Mesenchymal stem cell (in vitro differentiated cells and primary cell): ENCODE results near the gene FAAH.
A peak's percentile ranks its signal among the peaks of the same experiment; 100 is the strongest.

Source experiments
- DNase-seq: peaks from one replicate; pipeline ENCODE4 v3.0.0-alpha.2; 2013
- H2AFZ ChIP-seq: one replicate; pipeline ENCODE4 v1.6.1; 2013; ENCODE audit warnings: low read depth, mild to moderate bottlenecking, control low read depth, inconsistent platforms, low read length, moderate library complexity
- H2AK5ac ChIP-seq: 2 replicates; pipeline ENCODE4 v1.6.1; 2013; ENCODE audit warnings: low read length, moderate library complexity, mild to moderate bottlenecking, inconsistent platforms; ENCODE audit not compliant: severe bottlenecking
- H2BK120ac ChIP-seq: one replicate; pipeline ENCODE4 v1.6.1; 2013; ENCODE audit warnings: low read depth, mild to moderate bottlenecking, inconsistent platforms, low read length, moderate library complexity
- H2BK12ac ChIP-seq, 2 experiments: one replicate each; pipeline ENCODE4 v1.6.1; 2013; ENCODE audit warnings: inconsistent platforms in 2 of 2, low read length in 2 of 2, mild to moderate bottlenecking in 2 of 2, moderate library complexity in 2 of 2, control low read depth in 1 of 2
- H2BK15ac ChIP-seq: one replicate; pipeline ENCODE4 v1.6.1; 2013; ENCODE audit warnings: mild to moderate bottlenecking, low read depth, inconsistent platforms; ENCODE audit not compliant: poor library complexity, severe bottlenecking
- H2BK5ac ChIP-seq: 2 replicates; pipeline ENCODE4 v1.6.1; 2013; ENCODE audit warnings: low read depth, mild to moderate bottlenecking, low read length, control low read depth, inconsistent platforms; ENCODE audit not compliant: poor library complexity, severe bottlenecking
- H3K14ac ChIP-seq, 2 experiments: one replicate each; pipeline ENCODE4 v1.6.1; 2013; ENCODE audit warnings: inconsistent platforms in 2 of 2, low read length in 2 of 2, control low read depth in 1 of 2, mild to moderate bottlenecking in 1 of 2, moderate library complexity in 1 of 2
- H3K18ac ChIP-seq, 2 experiments: one replicate each; pipeline ENCODE4 v1.6.1; 2013; ENCODE audit warnings: inconsistent platforms in 2 of 2, low read length in 2 of 2, control low read depth in 1 of 2, low read depth in 1 of 2, mild to moderate bottlenecking in 1 of 2
- H3K23ac ChIP-seq, 2 experiments: one replicate each; pipeline ENCODE4 v1.6.1; 2013; ENCODE audit warnings: inconsistent platforms in 2 of 2, low read length in 2 of 2, mild to moderate bottlenecking in 2 of 2, moderate library complexity in 2 of 2, control low read depth in 1 of 2
- H3K27ac ChIP-seq: 2 replicates; pipeline ENCODE4 v1.5.1; 2013; ENCODE audit warnings: mild to moderate bottlenecking, moderate library complexity, low read length, control low read depth, inconsistent platforms; ENCODE audit not compliant: poor library complexity, severe bottlenecking
- H3K27me3 ChIP-seq, 2 experiments: 2 replicates each; pipeline versions ENCODE4 v1.6.1 to v1.7.0; 2013; ENCODE audit warnings: low read length in 2 of 2, mild to moderate bottlenecking in 2 of 2, moderate library complexity in 2 of 2, control low read depth in 1 of 2, inconsistent platforms in 1 of 2; ENCODE audit not compliant: control insufficient read depth in 1 of 2, insufficient read depth in 1 of 2
- H3K36me3 ChIP-seq, 2 experiments: 2 replicates each; pipeline versions ENCODE4 v1.6.1 to v1.7.0; 2013; ENCODE audit warnings: low read length in 2 of 2, control low read depth in 1 of 2, inconsistent platforms in 1 of 2, low read depth in 1 of 2, mild to moderate bottlenecking in 1 of 2; ENCODE audit not compliant: insufficient read depth in 2 of 2, control insufficient read depth in 1 of 2
- H3K4ac ChIP-seq, 2 experiments: one replicate each; pipeline ENCODE4 v1.6.1; 2013; ENCODE audit warnings: inconsistent platforms in 2 of 2, low read length in 2 of 2, mild to moderate bottlenecking in 2 of 2, moderate library complexity in 2 of 2, control low read depth in 1 of 2, low read depth in 1 of 2
- H3K4me1 ChIP-seq: 2 replicates; pipeline ENCODE4 v1.6.1; 2013; ENCODE audit warnings: low read depth, low read length, control low read depth; ENCODE audit not compliant: control insufficient read depth, insufficient read depth
- H3K4me2 ChIP-seq: 2 replicates; pipeline ENCODE4 v1.6.1; 2013; ENCODE audit warnings: low read length, mild to moderate bottlenecking, inconsistent platforms; ENCODE audit not compliant: poor library complexity, severe bottlenecking
- H3K4me3 ChIP-seq, 2 experiments: 2 replicates each; pipeline versions ENCODE4 v1.5.1 to v1.7.0; 2013; ENCODE audit warnings: low read length in 2 of 2, mild to moderate bottlenecking in 2 of 2, control low read depth in 1 of 2, low read depth in 1 of 2; ENCODE audit not compliant: insufficient read depth in 1 of 2
- H3K79me1 ChIP-seq: replicated peaks from 2 replicates; pipeline ENCODE4 v1.6.1; 2013; ENCODE audit warnings: mild to moderate bottlenecking, control low read depth, low read length, inconsistent platforms; ENCODE audit not compliant: poor library complexity, severe bottlenecking
- H3K9ac ChIP-seq: 2 replicates; pipeline ENCODE4 v1.7.0; 2013; ENCODE audit warnings: mild to moderate bottlenecking, low read length, moderate library complexity
- H3K9me3 ChIP-seq: 2 replicates; pipeline ENCODE4 v1.7.0; 2013; ENCODE audit warnings: mild to moderate bottlenecking, low read length; ENCODE audit not compliant: control insufficient read depth
- H4K8ac ChIP-seq: one replicate; pipeline ENCODE4 v1.6.1; 2013; ENCODE audit warnings: inconsistent platforms, mild to moderate bottlenecking, low read length, moderate library complexity
- H4K91ac ChIP-seq: one replicate; pipeline ENCODE4 v1.6.1; 2013; ENCODE audit warnings: mild to moderate bottlenecking, low read length, inconsistent platforms
- WGBS: methylation state at CpG from one replicate; pipeline ENCODE4 v1.1.7; 2013; ENCODE audit warnings: mixed read lengths; 5-methylcytosine and 5-hydroxymethylcytosine counted together

The FAAH gene

GRCh38 chr1:46413596-46413985 is 19.5 kb downstream of the FAAH start:
- Histone ChIP-seq H3K4me1 (no peaks in the 10 kb centered on the region), H3K9ac (no peak overlapping the region), H2BK5ac (no peak overlapping the region), H3K18ac (no peak overlapping the region), H3K36me3 (no peaks in the 10 kb centered on the region), H2BK120ac (no peak overlapping the region), H3K27me3 (peaks cover 23 to 29% of the 10 kb centered on the region in 2 experiments), H3K4ac (no peak overlapping the region), H2BK12ac (no peak overlapping the region), H4K91ac (no peak overlapping the region), H3K23ac (no peak overlapping the region), H2BK15ac (no peak overlapping the region), H3K27ac (no peak overlapping the region), H3K4me3 (no peak overlapping the region), H3K4me2 (no peak overlapping the region), H2AFZ (no peak overlapping the region), H4K8ac (no peak overlapping the region), H3K79me1 (no peaks in the 10 kb centered on the region), H2AK5ac (no peak overlapping the region), H3K14ac (peak overlapping the region in 1 of 2 experiments; percentile 35), H3K9me3 (no peaks in the 10 kb centered on the region)
- WGBS, result 78% methylated on average over 6 of the region's 7 CpGs
- peak; percentile 21 for DNase-seq

GRCh38 chr1:46415514-46415913 is 21.4 kb downstream of the FAAH start:
- Histone ChIP-seq H3K27ac (no peak overlapping the region), H3K18ac (no peak overlapping the region), H3K14ac (no peak overlapping the region), H3K4ac (no peak overlapping the region), H3K79me1 (no peaks in the 10 kb centered on the region), H2AFZ (no peak overlapping the region), H2BK5ac (no peak overlapping the region), H3K9me3 (no peaks in the 10 kb centered on the region), H2BK12ac (no peak overlapping the region), H2AK5ac (no peak overlapping the region), H3K27me3 (peaks cover 28 to 29% of the 10 kb centered on the region in 2 experiments), H3K9ac (no peak overlapping the region), H3K4me1 (no peaks in the 10 kb centered on the region), H3K36me3 (no peaks in the 10 kb centered on the region), H2BK15ac (no peak overlapping the region), H2BK120ac (no peak overlapping the region), H3K23ac (no peak overlapping the region), H3K4me2 (no peak overlapping the region), H3K4me3 (peak overlapping the region in 1 of 2 experiments; percentile 7), H4K91ac (no peak overlapping the region), H4K8ac (no peak overlapping the region)
- DNase-seq, result no peak
- 90% methylated on average over 4 of the region's 4 CpGs for WGBS

GRCh38 chr1:46418976-46419375 is 24.9 kb downstream of the FAAH start:
- Histone ChIP-seq H3K4me2 (no peak overlapping the region), H3K4ac (no peak overlapping the region), H3K79me1 (no peaks in the 10 kb centered on the region), H4K8ac (no peak overlapping the region), H2BK15ac (no peak overlapping the region), H3K4me1 (no peaks in the 10 kb centered on the region), H4K91ac (no peak overlapping the region), H2AFZ (no peak overlapping the region), H3K9ac (no peak overlapping the region), H3K27me3 (peaks cover 56 to 59% of the 10 kb centered on the region in 2 experiments), H3K9me3 (no peaks in the 10 kb centered on the region), H2AK5ac (no peak overlapping the region), H3K14ac (no peak overlapping the region), H3K27ac (no peak overlapping the region), H3K18ac (no peak overlapping the region), H2BK12ac (no peak overlapping the region), H2BK5ac (no peak overlapping the region), H3K36me3 (no peaks in the 10 kb centered on the region), H3K4me3 (no peak overlapping the region), H3K23ac (no peak overlapping the region), H2BK120ac (no peak overlapping the region)
- 87% methylated on average over 10 of the region's 10 CpGs for WGBS
- no peak for DNase-seq

DNA sequence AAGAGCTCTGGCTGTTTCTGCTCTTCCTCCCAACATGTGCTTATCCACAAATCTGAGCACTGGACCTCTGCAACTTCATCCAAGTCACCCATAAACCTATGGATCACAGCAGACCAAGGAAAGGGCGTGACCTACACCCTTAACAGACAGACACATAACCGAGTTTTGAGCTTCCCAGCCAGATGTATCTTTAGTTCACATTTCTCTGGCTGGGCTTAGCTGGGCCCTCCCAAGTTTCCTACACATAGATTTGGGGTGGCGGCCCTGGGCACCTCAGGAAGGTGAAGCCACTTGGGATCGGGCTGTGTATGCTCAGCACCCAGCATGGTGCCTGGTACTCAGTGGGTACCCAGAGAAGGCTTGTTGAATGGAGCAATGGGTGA is 26.4 kb downstream of the FAAH start:
- H2BK5ac ChIP-seq, result no peak overlapping the region
- no peak overlapping the region for H2BK120ac ChIP-seq
- H3K4ac ChIP-seq, result no peak overlapping the region
- no peak overlapping the region for H3K14ac ChIP-seq
- no peak overlapping the region for H3K27ac ChIP-seq
- H3K23ac ChIP-seq, result no peak overlapping the region
- no peak overlapping the region for H2BK12ac ChIP-seq
- peaks cover 62 to 69% of the 10 kb centered on the region in 2 experiments for H3K27me3 ChIP-seq
- no peaks in the 10 kb centered on the region for H3K79me1 ChIP-seq
- no peak overlapping the region for H4K8ac ChIP-seq
- H4K91ac ChIP-seq, result no peak overlapping the region
- no peaks in the 10 kb centered on the region for H3K4me1 ChIP-seq
- H3K4me2 ChIP-seq, result no peak overlapping the region
- H2AK5ac ChIP-seq, result no peak overlapping the region
- no peaks in the 10 kb centered on the region for H3K36me3 ChIP-seq
- H3K9ac ChIP-seq, result no peak overlapping the region
- WGBS, result 61% methylated on average over 4 of the region's 4 CpGs
- DNase-seq, result no peak
- no peaks in the 10 kb centered on the region for H3K9me3 ChIP-seq
- H3K4me3 ChIP-seq, result no peak overlapping the region
- no peak overlapping the region for H2BK15ac ChIP-seq
- H3K18ac ChIP-seq, result no peak overlapping the region
- H2AFZ ChIP-seq, result no peak overlapping the region
